ENCODE data around the gene ZNF639. TPM values are rescaled to one million over a fixed set of nuclear protein-coding genes. Genes with fewer than 3 reads are reported as not detected.
A peak's percentile ranks its signal among the peaks of the same experiment; 100 is the strongest.

ZNF639 gene
- total and polyA plus RNA-seq, 2 experiments from 2014 or later, result 29.3 to 60.3 TPM

- Histone ChIP-seq H3K9me3 (ENCODE audit: low read depth) (no peaks in the 10 kb centered on the region), H3K79me2 (peaks cover 27% of the 10 kb centered on the region), H3K36me3 (replicated peaks; ENCODE audit: insufficient read depth, low read depth) (no peaks in the 10 kb centered on the region), H3K9me2 (replicated peaks; ENCODE audit: insufficient read depth) (no peaks in the 10 kb centered on the region), H3K4me1 (ENCODE audit: insufficient read depth) (peaks cover 10% of the 10 kb centered on the region), H3K4me3 (peak within 1 kb of the TSS; percentile 59), H3K4me2 (peak within 1 kb of the TSS; percentile 84), H2AFZ (peak within 1 kb of the TSS; percentile 77), H4K20me1 (ENCODE audit: insufficient read depth, poor library complexity, severe bottlenecking) (no peaks in the 10 kb centered on the region), H3K27me3 (no peaks in the 10 kb centered on the region), H3K27ac (peak within 1 kb of the TSS; percentile 77)
- TF ChIP-seq EZH2phosphoT487 (IDR thresholded peaks at IDR 0.05; ENCODE audit: low read depth, severe bottlenecking, unreplicated experiment) (no peak), CTCF (IDR thresholded peaks at IDR 0.05; ENCODE audit: poor library complexity) (no peak), EZH2 (IDR thresholded peaks at IDR 0.05; ENCODE audit: borderline replicate concordance) (no peak)
- 1% methylated on average over 55 of the region's 63 CpGs for WGBS (ENCODE audit: low lambda C conversion rate, missing lambda C conversion rate)
- DNase-seq (ENCODE audit: low spot score), result peak; percentile 96
Measured at GRCh38 chr3:179347345-179348194, 24.7 kb downstream of the ZNF639 start, which contains the start of gene MFN1. Gene MFN1, plus strand, starts transcription at chr3:179347709. Its CDS starts 1,143 bp downstream, at chr3:179348852.

- H3K27ac ChIP-seq, result peak overlapping the region; percentile 77
- H3K4me2 ChIP-seq, result peak overlapping the region; percentile 84
- no peaks in the 10 kb centered on the region for H3K9me3 ChIP-seq (ENCODE audit: low read depth)
- H2AFZ ChIP-seq, result peak overlapping the region; percentile 77
- no peaks in the 10 kb centered on the region for H3K9me2 ChIP-seq (replicated peaks; ENCODE audit: insufficient read depth)
- peak overlapping the region; percentile 59 for H3K4me3 ChIP-seq
- peak; percentile 18 for DNase-seq (ENCODE audit: low spot score)
- no peaks in the 10 kb centered on the region for H3K27me3 ChIP-seq
- 42% methylated on average over 5 of the region's 5 CpGs for WGBS (ENCODE audit: low lambda C conversion rate, missing lambda C conversion rate)
- peaks cover 27% of the 10 kb centered on the region for H3K79me2 ChIP-seq
- H3K36me3 ChIP-seq (replicated peaks; ENCODE audit: insufficient read depth, low read depth), result no peaks in the 10 kb centered on the region
- peaks cover 10% of the 10 kb centered on the region for H3K4me1 ChIP-seq (ENCODE audit: insufficient read depth)
- TF ChIP-seq CTCF (IDR thresholded peaks at IDR 0.05; ENCODE audit: poor library complexity) (no peak), EZH2phosphoT487 (IDR thresholded peaks at IDR 0.05; ENCODE audit: low read depth, severe bottlenecking, unreplicated experiment) (no peak), EZH2 (IDR thresholded peaks at IDR 0.05; ENCODE audit: borderline replicate concordance) (no peak)
- H4K20me1 ChIP-seq (ENCODE audit: insufficient read depth, poor library complexity, severe bottlenecking), result no peaks in the 10 kb centered on the region
Measured at GRCh38 chr3:179348325-179349013, 25.6 kb downstream of the ZNF639 start.

GRCh38 chr3:179355996-179356395 is 33.2 kb downstream of the ZNF639 start:
- Histone ChIP-seq H3K36me3 (replicated peaks; ENCODE audit: insufficient read depth, low read depth) (peaks cover 5% of the 10 kb centered on the region), H3K79me2 (peaks cover 12% of the 10 kb centered on the region), H3K27ac (no peak overlapping the region), H2AFZ (no peak overlapping the region), H3K4me1 (ENCODE audit: insufficient read depth) (no peaks in the 10 kb centered on the region), H3K9me2 (replicated peaks; ENCODE audit: insufficient read depth) (no peaks in the 10 kb centered on the region), H3K9me3 (ENCODE audit: low read depth) (no peaks in the 10 kb centered on the region), H3K4me3 (no peak overlapping the region), H4K20me1 (ENCODE audit: insufficient read depth, poor library complexity, severe bottlenecking) (no peaks in the 10 kb centered on the region), H3K27me3 (no peaks in the 10 kb centered on the region), H3K4me2 (no peak overlapping the region)
- TF ChIP-seq EZH2 (IDR thresholded peaks at IDR 0.05; ENCODE audit: borderline replicate concordance) (no peak), EZH2phosphoT487 (IDR thresholded peaks at IDR 0.05; ENCODE audit: low read depth, severe bottlenecking, unreplicated experiment) (no peak), CTCF (IDR thresholded peaks at IDR 0.05; ENCODE audit: poor library complexity) (no peak)
- WGBS (ENCODE audit: low lambda C conversion rate, missing lambda C conversion rate), result 100% methylated on average over 1 of the region's 1 CpG
- no peak for DNase-seq (ENCODE audit: low spot score)

All from hepatocyte (in vitro differentiated cells).